ENCODE results near the gene UBA7.

Gene UBA7

GRCh38 chr3:49805367-49805782, 8.4 kb downstream of the UBA7 start:
- DNase-seq (ENCODE audit: low read depth in 2 of 2, low spot score in 1 of 2), result no peak

- no peak for DNase-seq (ENCODE audit: low read depth in 2 of 2, low spot score in 1 of 2)
Observed at GRCh38 chr3:49804141-49805041, 9.4 kb downstream of the UBA7 start.

GRCh38 chr3:49803465-49804140, 10.2 kb downstream of the UBA7 start:
- no peak for DNase-seq (ENCODE audit: low read depth in 2 of 2, low spot score in 1 of 2)

- peak; percentile 69 to 73 for DNase-seq (ENCODE audit: low read depth in 2 of 2, low spot score in 1 of 2)
Observed at GRCh38 chr3:49802719-49803464, 10.9 kb downstream of the UBA7 start, which contains the start of gene INKA1. Gene INKA1 (plus strand): TSS chr3:49803261. CDS start chr3:49803393, 132 bp downstream.

- DNase-seq (ENCODE audit: low read depth in 2 of 2, low spot score in 1 of 2), result no peak
Observed at GRCh38 chr3:49801160-49801559, 12.6 kb downstream of the UBA7 start.

GRCh38 chr3:49799761-49800160, 14.0 kb downstream of the UBA7 start, which contains the start of gene CDHR4:
Gene CDHR4 (minus strand): TSS chr3:49799873. CDS start chr3:49799812, 61 bp downstream.
- no peak for DNase-seq (ENCODE audit: low read depth in 2 of 2, low spot score in 1 of 2)

- no peak for DNase-seq (ENCODE audit: low read depth in 2 of 2, low spot score in 1 of 2)
Observed at GRCh38 chr3:49799105-49799504, 14.6 kb downstream of the UBA7 start.

GRCh38 chr3:49794926-49795905, 18.5 kb downstream of the UBA7 start:
- no peak for DNase-seq (ENCODE audit: low read depth in 2 of 2, low spot score in 1 of 2)

GRCh38 chr3:49794431-49794830, 19.3 kb downstream of the UBA7 start:
- no peak for DNase-seq (ENCODE audit: low read depth in 2 of 2, low spot score in 1 of 2)

GRCh38 chr3:49793486-49794085, 20.2 kb downstream of the UBA7 start:
- no peak for DNase-seq (ENCODE audit: low read depth in 2 of 2, low spot score in 1 of 2)

- no peak for DNase-seq (ENCODE audit: low read depth in 2 of 2, low spot score in 1 of 2)
Observed at GRCh38 chr3:49792371-49793150, 21.2 kb downstream of the UBA7 start.

GRCh38 chr3:49791571-49791970, 22.2 kb downstream of the UBA7 start:
- no peak for DNase-seq (ENCODE audit: low read depth in 2 of 2, low spot score in 1 of 2)

- DNase-seq (ENCODE audit: low read depth in 2 of 2, low spot score in 1 of 2), result no peak
Observed at GRCh38 chr3:49790626-49791411, 22.9 kb downstream of the UBA7 start.

- DNase-seq (ENCODE audit: low read depth in 2 of 2, low spot score in 1 of 2), result no peak
Observed at GRCh38 chr3:49788056-49788455, 25.7 kb downstream of the UBA7 start.

- DNase-seq (ENCODE audit: low read depth in 2 of 2, low spot score in 1 of 2), result no peak
Observed at GRCh38 chr3:49787536-49787935, 26.2 kb downstream of the UBA7 start.

GRCh38 chr3:49787182-49787464, 26.6 kb downstream of the UBA7 start:
- no peak for DNase-seq (ENCODE audit: low read depth in 2 of 2, low spot score in 1 of 2)

GRCh38 chr3:49786357-49787181, 27.2 kb downstream of the UBA7 start, which contains the start of gene IP6K1:
Gene IP6K1 (minus strand): TSS chr3:49786542. CDS start chr3:49748040, 38,502 bp downstream.
- peak; percentile 98 to 100 for DNase-seq (ENCODE audit: low read depth in 2 of 2, low spot score in 1 of 2)
